ENCODE data around the gene FOXA3. TPM values are rescaled to one million over a fixed set of nuclear protein-coding genes. Genes with fewer than 3 reads are reported as not detected.

FOXA3 gene
- not detected for total RNA-seq
- long read RNA-seq = 0 reads

GRCh38 chr19:45863840-45864628 lies at the start of gene FOXA3:
Gene FOXA3 (plus strand): TSS chr19:45864326. CDS start chr19:45864457, 131 bp downstream.
- intact Hi-C loops (cut with DNase I) = no loop called here
- peak; percentile 56 for DNase-seq
- peak; percentile 18 to 59 for ATAC-seq

DNA sequence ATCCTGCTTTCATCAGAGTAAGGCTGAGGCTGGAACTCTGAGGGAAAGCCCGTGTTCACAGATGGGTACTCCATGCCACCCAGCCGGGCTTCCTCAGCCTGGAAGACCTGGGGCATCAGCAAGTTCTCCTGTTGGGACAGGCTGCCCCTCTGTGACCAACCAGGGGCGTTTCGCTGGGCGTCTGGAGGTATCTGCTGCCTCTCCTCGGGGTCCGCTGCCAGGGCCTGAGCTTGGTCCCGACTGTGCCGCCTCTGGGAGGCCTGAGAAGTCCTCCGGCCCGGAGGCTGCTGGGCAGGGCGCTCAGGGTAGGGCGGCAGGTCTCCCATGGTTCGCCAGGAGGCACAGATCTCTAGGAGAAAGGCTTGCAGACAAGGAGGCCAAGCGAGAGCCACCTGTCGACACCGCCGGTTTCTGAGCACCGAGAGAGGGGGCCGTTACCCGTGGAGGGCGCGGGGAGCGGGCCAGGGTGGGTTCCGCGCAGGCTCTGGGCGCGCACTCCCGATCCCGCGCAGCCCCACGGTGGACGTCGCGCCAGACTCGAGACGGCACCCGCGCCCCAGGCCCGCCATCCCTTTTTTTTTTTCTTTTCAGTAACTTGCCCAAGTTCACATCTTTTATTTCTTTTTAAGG lies 49.2 kb upstream of the FOXA3 start, which contains the start of gene RSPH6A:
Gene RSPH6A (minus strand): TSS at position 458 of the 630 bp plus-strand sequence. CDS start 132 bp downstream, at position 326.
- no peak for DNase-seq
- intact Hi-C loops (cut with DNase I) = no loop called here
- ATAC-seq = peak in 1 of 2 donors; percentile 4

DNA sequence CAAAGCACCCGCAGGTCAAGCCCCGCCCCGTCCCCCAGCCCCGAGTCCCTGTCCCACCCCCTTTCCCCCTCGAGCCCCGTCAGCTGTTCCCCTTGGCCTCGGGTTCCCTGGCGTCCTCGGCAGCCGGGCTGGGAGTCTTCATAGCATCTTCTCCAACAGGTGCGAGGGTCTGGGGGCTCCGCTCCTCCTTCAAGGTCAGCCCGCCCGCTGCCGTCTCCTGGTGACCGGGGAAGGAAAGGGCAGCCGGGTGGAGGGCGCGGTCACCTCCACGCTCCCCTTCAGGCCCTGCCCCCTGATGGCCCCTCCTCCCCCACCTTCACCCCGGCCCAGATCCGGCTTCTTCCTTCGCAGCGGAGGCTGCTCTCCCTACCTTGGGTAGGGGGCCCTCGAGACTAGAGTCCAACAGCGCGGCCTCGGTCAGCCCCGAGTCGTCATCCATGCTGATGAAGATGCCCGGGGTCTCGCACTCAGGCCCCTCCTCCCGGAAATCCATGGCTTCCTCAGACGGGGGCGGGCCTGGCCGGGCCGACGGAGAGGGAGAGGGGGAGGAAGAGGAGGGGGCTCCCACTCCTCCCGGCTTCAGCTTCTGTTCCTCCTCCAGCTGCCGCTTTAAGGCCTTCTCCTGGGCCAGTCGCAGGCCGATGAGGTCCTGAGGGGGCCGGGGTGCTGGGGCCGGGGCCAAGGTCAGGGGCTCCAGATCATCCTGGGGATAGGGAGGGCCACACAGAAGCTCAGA lies 48.5 kb upstream of the FOXA3 start:
- peak; percentile 29 to 31 for ATAC-seq
- DNase-seq = no peak
- intact Hi-C loops (cut with DNase I) = no loop called here

DNA sequence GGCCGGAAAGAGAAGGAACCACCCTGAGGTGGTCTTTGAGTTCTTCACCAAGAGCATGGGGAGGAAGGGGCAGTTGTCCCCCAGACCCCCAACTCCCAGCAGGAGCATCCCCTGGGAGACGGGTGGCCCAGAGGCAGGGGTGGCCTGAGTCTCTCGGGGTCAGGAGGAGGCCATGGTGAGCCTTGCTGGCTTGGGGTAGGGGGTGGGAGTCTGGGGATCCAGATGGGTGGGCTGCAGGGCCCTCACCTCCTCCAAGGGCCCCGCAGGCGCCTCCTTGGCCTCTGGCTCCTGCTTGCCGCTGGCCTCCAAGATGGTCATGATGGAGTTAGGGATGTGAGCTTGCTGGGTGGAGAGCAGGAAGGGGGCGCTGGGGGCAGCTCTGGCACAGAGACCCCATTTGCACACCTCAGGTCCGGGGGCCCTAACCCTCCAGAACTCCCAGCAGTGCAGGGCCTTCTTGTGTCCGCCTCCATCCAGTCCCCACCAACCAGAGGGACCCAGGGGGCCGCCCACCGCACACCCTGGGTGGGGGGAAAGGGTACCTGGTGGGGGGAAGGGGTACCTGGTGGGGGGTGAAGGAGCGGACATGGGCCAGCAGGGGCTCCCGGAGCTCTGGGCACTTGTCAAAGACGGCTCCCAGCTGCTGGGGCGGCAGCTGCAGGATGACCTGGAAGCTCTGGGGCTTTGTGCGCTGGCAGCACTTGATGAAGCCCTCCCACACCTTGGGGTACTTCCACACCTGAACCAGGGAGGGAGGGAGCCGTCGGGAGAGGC lies 47.7 kb upstream of the FOXA3 start:
- ATAC-seq = peak in 1 of 2 donors; percentile 11
- DNase-seq = no peak
- intact Hi-C loops (cut with DNase I) = no loop called here

DNA sequence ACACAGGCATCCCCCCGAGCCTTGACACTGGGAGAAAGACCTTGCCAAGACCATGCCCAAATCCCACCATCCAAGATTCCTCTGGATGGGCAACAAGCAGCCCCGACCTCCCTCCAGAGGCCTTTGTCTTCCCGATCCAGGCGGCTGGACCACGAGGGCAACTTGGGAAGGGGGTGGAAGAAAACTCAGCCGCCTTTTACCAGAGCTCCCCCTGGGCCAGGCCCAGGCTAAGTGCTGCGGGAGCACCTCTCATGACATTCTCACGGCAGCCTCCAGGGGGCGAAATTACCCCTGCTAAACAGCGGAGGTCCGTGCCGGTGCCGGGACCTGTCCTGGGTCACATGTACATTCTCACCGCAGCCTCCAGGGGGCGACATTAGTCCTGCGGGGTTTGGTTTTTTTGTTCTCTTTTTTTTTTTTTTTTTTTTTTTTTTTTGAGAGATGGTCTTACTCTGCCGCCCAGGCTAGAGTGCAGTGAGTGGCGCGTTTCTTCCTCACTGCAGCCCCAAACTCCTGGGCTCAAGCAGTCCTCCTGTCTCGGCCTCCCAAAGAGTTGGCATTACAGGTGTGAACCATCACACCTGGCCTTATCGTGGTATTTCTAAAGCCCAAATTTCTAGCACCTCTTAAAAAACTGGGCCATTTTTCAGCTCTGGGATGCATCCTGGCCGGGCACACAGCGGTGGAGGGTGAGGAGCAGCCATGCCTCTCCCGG lies 47.0 kb upstream of the FOXA3 start:
- DNase-seq = peak; percentile 94
- peak; percentile 86 to 92 for ATAC-seq
- intact Hi-C loops (cut with DNase I) = no loop called here

GRCh38 chr19:45817725-45818301 lies 46.3 kb upstream of the FOXA3 start:
- DNase-seq (no peak), ATAC-seq (peak in 1 of 2 donors; percentile 2)
- intact Hi-C loops (cut with DNase I) = no loop called here

DNA sequence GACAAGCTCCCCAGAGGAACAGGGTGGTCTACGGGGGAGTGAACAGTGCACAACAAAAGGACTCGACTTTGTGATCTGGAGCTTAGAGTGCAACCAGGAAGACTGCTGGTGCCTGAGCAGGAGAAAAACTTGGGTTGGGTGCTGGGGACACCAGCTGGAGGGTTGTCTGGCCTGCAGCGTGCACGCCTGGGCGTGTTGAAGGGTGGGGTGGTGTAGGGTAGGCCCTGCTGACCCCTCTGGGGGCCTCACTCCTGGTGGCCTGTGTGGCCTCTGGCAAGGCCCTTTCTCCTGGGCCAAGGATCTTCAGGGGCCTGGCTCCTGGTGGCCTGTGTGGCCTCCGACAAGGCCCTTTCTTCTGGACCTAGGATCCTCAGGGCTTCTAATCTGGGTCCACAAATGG lies 44.4 kb upstream of the FOXA3 start:
- no peak for DNase-seq
- ATAC-seq = no peak
- intact Hi-C loops (cut with DNase I) = no loop called here

- intact Hi-C loops (cut with DNase I) = no loop called here
- ATAC-seq = no peak
Observed at GRCh38 chr19:45820413-45821102, 43.6 kb upstream of the FOXA3 start.

GRCh38 chr19:45821103-45821521 lies 43.0 kb upstream of the FOXA3 start:
- no peak for ATAC-seq
- intact Hi-C loops (cut with DNase I) = no loop called here
- no peak for DNase-seq

More at GRCh38 chr19:45820413-45821102, 43.6 kb upstream of the FOXA3 start:
- no peak for DNase-seq

DNA sequence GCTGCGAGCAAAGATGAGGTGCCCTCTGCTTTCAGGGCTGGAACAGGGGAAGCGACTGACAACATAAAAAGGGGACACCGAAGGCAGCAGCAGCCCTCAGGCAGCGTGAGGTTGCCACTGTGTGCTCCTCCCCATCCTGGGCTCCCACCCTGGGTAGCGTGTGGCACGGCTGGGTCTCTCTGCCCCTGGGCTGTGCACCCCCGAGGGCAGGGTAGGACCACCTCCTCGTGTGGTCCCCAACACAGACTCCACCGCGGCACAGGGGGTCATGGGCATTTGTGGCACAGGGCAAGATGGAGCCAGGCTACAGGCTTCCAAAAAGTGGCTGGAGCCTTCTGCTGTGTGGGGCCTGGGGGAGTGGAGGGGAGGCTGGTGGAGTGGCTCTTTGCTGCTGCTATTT lies 42.6 kb upstream of the FOXA3 start:
- no peak for DNase-seq
- ATAC-seq = no peak
- intact Hi-C loops (cut with DNase I) = no loop called here

DNA sequence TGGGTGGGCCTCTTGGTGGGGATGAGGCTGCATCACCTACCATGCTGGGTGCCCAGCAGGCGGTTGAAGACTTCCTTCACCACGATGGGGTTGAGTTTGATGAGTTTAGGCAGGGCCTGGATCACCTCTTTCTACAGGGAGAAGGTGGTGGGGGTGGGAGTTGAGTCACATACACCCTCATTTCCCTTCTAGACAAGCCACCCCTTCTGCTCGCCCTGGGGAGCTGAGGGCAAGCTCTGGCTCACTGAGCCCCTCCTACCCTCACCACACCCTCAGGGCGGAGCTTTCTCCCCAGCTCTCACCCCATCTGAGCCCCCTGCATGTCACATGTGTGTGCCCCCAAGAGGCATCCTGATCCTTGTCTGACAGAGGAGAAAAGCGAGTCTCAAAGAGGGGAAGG lies 41.4 kb upstream of the FOXA3 start:
- no peak for ATAC-seq
- no peak for DNase-seq
- intact Hi-C loops (cut with DNase I) = no loop called here

DNA sequence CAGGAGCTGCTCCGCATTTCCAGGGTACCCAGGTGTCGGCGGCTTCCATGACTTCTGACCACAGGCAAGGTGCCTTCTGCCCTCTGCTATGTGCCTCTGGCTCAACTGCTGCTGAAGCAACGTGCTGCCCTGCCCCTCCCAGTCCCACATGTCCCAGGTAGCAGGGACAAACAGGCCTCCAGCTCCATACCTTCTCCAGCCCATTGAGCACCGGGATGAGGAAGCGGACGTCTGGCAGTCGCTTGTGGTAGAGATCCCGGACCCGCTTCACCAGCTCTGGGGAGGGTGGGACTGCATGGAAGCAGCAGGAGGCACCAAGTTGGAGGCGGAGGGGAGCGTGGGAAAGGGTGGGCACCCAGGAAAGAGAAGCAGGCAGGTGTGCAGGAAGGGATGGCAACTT lies 40.9 kb upstream of the FOXA3 start:
- no peak for ATAC-seq
- intact Hi-C loops (cut with DNase I) = no loop called here

GRCh38 chr19:45824041-45824471 lies 40.1 kb upstream of the FOXA3 start:
- DNase-seq (no peak), ATAC-seq (peak in 1 of 2 donors; percentile 53)
- intact Hi-C loops (cut with DNase I) = no loop called here

More for the DNA sequence above, 40.9 kb upstream of the FOXA3 start:
- DNase-seq = no peak

DNA sequence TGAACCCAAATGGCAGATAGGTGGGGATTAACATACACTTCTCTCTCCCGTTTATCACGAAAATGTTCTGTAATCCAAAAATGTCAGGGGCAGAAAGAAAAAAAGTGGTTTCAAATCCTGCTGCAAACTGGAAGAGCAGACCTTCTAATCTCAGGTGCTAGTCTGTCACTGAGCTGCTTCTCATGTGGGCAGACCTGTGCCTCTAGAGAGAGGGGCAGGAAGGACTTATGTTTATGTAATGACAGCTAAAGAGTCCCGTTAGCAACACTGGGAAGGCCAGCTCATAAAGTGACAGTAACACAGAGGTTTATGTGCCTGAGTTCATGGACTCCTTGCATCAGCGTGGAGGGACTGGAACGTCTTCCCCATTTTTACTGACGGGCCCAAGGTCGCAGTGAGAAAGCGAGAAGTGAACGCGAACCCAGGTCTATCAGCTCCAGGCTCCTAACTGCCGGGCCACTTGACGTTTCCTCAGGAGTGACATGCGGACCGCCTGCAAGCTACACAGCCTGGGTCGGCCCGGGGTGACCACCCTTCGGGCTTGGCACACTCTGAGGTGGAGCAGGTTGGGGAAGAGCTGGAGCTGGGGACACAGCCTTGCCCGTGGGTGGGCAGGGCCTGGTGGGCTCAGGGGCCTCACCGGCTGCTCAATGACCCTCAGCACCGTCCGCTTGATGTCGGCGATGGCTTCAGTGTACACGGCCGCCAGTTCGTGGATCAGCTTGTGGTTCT lies 39.4 kb upstream of the FOXA3 start:
- ATAC-seq = no peak
- intact Hi-C loops (cut with DNase I) = no loop called here
- DNase-seq = no peak

- ATAC-seq (no peak), DNase-seq (no peak)
- intact Hi-C loops (cut with DNase I) = no loop called here
Observed at GRCh38 chr19:45825263-45825605, 38.9 kb upstream of the FOXA3 start.

GRCh38 chr19:45825917-45826893 lies 37.9 kb upstream of the FOXA3 start:
- intact Hi-C loops (cut with DNase I) = no loop called here
- DNase-seq (no peak), ATAC-seq (no peak)
